Stimulated activated CD4-positive, alpha-beta T cell treated with anti-CD3 and anti-CD28 coated beads, Interleukin-4, amount 100 ng/mL, for 24 hours (primary cell): ENCODE data around the gene NRAP.

Source experiments
- DNase-seq: peaks from one replicate; pipeline ENCODE4 v3.0.0-alpha.2; 2020

The NRAP gene

DNA sequence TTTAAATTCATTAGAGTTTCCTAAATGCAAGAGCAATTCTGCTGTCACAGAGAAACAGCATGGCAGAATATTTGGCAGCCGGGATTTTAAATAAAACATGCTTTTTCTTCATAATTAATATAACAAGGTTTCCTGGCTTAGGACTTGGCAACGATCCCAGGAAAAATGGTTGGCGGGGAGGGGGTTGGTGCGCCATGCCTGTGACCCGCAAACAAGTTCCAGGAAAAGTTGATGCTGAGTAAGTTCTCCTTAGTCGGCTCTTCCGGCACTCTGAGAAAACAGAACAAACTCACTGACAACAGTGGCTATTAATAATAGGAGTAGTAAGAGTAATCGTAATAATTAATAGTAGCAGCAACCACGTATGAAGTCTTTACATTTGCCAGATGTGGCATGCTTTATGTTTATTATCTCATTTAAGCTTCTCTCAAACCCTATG, 106.4 kb downstream of the NRAP start:
- no peak for DNase-seq

DNA sequence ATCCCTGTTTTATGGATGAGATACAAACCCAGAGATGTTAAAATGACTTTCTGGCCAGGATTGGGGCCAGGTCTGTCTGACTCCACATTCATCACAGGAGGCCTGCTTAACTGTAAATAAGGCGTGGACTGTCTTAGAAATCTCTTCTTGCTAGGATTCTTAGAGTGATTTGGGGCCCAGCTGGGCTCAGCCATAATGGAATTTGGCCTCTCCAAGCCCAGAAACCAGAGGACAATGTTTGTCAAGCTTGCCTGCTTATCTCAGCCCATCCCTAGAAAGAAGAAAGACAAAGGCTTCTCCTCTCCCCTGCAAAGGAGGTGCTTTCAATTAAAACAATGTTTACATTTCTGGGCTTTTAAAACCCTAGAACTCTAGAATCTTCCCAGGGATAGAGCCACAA, 108.1 kb downstream of the NRAP start:
- no peak for DNase-seq

DNA sequence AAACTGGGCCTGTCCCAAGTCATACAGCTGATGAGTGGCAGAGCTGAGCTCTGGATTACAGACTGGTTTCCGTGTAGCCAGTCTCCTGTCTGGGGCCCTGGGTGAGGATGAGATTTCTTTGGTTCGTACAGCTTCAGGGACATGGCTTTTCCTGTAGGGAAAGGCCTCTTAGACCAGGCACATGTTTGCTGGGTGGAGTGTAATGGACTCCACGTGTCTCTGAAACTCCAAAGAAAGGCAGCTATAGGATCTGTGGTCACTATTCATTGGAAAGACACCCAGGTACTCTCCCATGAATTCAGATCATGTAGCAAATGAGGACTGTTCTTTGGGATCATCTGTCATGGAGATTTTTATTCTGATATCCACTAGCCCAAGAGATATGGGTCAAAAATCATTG, 108.6 kb downstream of the NRAP start:
- no peak for DNase-seq

DNA sequence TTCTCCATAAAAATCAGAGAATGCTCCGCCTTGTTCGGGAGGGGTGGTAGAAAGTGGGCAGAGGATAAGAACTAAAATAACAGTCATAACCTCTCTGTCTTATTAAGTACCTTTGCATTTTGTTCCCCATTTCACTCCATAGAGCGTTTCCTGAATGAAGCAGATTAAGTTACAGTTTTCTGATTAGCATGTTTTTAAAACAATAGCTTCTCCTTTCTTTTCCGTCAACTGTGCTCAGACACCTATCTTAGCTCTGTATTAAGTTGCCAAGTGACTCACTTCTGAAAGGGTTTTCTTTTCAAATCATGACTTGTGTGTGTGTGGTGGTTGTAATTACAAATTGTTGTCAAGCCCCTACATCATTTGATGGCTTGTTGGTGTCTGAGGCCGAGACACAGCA, 109.6 kb downstream of the NRAP start:
- no peak for DNase-seq

DNA sequence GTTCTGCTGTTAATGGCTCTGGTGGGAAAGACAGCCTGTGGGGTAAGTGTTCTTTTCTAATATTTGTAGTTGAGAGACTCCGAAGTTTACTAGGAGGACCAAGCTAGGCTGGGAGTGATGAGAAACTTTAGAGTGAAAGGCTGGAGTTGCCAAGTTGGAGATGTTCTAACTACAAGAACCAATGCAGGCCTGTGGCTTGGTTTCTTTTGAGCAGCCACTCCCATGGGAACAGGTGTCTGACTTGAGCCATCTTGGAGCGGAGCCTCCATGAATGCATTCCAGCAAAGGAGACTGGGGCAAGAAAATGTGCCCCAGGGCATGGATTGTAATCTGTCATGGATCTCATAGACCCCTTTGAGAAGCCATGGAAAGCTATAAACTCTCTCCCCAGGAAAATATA, 110.7 kb downstream of the NRAP start:
- DNase-seq: no peak

DNA sequence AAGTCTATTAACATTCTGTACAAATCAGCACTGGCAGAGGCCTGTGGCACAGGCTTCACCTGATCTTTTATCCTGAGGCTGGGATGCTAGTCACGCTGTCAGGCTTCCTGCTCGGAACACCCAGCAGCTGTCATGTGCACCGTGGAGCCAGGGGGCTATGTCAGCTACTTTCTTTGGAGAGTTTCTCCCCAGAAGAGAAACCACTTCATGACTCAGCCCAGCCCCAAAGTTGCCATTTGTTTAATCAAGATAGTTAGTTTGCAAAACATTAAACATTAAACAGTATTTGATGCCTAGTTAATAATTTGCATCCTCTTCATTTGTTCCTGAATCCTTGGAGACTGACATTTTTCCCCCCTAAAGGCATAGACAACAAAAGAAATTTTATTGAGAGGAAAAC, 111.1 kb downstream of the NRAP start, which contains the start of gene HABP2:
TSS of gene HABP2 (plus strand) at position 353 of the 400 bp plus-strand sequence. CDS start 69 bp downstream, outside the sequence.
- DNase-seq: no peak

DNA sequence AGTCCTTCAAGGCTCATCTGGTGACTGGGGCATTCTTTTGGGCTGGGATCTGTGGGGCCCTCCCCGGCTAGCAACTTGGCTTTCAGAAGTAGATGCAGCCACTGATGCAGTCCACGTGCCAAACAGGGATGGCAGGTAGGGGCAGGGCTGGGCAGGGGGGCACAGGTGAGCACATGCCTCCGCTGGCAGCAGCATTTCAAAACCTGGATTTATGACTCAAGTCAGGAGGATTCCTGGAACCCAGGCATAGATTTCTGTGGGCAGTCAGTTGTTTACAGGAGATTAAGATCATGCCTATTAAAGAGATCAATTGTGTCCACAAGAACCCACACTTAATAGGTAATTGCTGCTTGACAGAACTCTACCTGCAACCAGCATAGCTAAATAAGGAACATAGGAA, 111.8 kb downstream of the NRAP start:
- no peak for DNase-seq

DNA sequence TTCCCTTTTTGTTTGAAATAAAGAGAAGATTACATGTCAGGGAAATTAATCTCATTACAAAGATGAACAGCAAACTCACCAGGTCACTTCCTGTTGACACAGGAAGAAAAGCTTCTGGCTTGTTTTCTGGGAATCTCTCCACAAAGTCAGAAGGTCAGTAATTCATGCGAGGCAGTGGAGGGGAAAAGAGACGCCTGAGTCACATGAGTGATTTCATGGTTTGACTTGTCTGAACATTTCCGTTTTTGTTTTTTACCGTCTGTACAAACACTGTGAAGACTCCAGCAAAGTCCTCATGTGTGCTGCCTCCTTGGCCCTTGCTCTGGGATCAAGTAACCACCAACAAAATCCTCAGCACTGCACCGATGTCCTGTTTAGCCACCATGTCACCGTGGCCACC, 113.5 kb downstream of the NRAP start:
- no peak for DNase-seq

DNA sequence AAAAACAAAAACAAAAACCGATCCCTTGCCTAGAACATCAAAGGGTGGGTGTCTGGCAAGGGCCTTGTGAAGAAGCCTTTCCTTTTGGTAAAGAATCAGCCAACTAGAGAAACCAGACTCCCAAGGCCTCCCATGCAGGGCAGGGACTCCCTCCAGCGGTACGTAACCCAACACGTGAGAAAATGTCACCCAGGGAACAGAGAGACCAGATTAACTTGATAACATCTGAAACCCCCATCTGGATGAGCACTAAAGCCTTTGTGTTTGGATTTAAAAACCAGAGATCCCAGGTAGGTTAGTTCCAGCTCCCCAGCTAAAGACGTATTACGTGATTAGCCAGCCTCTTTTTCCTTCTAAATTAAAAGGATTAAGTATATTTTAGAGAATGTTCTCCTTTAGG, 114.0 kb downstream of the NRAP start:
- no peak for DNase-seq

DNA sequence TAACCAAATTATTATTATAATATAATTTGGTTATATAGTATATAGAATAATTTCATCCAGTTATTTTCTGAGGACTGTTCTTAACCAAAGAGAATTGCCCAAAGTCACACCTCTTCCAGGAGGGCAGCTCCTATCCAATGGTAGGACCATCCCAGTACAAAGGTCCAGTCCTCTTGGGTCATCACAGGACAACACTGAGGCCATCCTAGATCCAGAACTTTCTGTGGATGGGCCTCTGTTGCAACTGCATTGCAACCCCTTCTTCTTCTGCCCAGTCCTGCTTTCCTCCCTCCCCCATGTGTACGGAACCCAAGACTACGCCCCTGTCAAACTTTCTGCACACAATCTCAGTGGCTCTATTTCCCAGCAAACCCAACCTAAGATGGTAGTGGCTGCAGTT, 116.4 kb downstream of the NRAP start:
- no peak for DNase-seq

DNA sequence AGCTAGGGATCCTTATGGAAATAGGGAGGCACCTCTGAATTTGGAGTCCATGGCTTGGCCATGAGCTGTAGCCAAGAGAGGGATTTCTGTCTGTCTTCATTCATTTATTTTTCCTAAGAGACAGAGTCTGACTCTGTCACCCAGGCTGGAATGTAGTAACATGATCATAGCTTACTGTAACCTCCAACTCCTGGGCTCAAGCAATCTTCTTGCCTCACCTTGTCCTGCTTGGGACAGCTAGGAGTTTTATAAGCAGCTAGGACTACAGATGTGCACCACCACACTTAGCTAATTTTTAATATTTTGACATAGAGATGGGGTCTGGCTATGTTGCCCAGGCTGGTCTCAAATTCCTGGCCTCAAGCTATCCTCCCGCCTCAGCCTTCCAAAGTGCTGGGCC, 119.4 kb downstream of the NRAP start:
- DNase-seq: no peak

DNA sequence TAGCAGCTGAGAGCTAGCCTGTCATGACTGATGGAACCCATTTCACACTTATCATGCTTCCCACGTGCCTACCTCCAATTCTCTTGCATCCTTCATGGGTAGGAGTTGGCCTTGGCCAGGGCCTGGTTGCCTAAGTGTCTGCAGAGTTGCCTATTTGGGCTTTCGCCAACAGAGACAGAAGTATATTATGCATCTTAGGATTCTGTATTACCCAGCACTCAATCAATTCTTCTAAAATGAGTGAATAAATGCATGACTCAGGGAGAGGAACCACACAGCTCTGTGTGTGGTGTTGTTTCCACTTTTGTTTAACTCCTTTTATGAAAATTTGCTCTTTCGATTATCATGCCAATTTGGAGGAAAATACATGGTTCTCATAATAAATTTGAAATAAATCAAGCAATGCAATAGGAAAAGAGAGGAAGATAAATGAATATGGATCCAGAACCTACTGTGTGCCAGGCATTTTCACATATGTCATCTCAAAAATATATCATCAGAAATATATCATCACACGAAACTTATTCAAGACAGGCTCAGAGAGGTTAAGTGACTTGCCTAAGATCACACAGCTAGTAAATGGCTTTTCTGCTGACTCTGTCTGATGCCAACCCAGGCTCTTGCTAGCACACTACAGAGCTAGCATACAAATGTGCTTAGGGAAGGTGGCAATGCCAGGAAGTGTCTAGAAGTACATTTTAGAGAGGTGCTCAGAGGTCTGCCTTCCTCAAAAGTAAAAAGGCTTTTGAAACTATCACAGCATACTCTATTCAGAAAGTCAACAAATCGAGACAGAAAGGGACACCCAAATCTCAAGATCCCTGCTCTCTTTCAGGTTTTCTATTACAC, 120.5 kb downstream of the NRAP start:
- DNase-seq: no peak

DNA sequence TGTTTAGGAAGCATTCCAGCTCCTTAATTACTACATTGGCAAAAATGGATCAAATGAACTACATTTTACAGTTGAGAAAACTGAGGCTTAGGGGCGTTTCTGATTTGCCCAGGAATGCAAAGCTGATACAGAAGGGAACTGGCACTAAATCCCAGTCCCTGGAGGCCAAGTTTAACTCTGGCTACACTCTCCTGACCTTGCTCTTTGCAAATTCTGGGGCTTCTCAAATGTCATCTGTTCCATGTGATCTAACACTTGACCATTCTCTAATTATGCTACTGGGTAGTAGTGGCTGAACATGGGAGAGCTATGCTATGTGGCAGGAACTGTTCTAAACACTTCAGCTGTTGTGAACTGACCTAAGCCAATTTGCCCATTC, 122.3 kb downstream of the NRAP start:
- DNase-seq: no peak

DNA sequence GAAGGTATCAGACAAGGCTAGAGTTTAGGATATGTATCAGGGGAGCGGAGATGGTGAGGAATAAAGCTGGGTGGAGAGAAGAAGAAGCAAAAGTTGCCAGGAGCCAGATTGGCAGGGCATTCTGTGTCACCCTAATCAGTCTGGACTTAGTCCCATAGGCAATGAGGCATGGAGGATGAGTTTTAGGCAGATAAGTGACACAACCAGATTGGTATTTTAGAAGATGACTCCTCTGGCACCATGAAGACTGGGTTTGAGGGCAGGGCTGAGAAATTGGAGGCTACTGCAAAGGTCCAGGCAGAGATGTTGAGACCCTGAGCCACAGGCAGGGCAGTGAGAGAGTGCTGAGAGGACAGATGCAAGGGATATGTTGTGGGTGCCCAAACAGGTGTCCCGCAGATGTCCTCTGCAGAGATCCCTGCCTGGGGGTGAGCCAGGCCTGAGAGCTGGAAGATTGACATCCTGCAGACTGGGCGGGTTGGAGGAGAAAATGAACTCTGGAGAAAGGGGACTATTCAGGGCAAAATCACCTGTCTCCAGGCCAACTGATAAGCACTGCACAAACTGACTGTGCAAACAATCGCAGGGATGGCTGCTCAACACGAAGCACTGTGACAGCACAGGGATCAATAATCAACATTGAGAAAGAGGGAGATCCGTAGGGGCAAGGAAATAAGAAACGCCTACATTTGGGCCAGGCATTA, 122.8 kb downstream of the NRAP start:
- DNase-seq: no peak

DNA sequence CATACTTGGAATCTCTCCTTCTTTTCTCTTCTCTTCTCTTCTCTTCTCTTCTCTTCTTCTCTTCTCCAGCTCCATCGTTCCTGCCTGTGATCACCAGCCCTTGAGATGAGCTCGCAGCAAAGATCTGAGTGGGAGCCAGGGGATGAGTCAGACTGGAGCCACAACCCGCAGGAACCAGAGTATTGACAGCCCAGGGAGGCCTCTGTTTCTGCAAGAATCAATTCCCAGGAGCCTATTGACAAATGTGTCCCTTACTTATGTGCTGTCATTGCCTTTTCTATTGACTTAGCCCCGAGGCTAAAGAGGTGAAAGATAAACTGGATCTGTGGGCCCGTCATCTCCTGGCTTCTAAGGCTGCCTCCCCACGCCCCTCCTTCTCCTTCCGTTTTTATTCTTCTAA, 124.1 kb downstream of the NRAP start:
- no peak for DNase-seq
